ENCODE measurements around the gene SLFNL1. TPM values are rescaled to one million over a fixed set of nuclear protein-coding genes. Genes with fewer than 3 reads are reported as not detected.
A peak's percentile ranks its signal among the peaks of the same experiment; 100 is the strongest.

The SLFNL1 gene
- total RNA-seq, 4 donors from 2014 or later = 0.44 to 1.7 (median 0.92) TPM

GRCh38 chr1:41028034-41028642 is 6.6 kb upstream of the SLFNL1 start:
- H3K27ac ChIP-seq = no peak overlapping the region
- intact Hi-C loops (cut with DNase I) = no loop called here
- H3K4me3 ChIP-seq (replicated peaks in 1 of 3) = no peak overlapping the region
- WGBS, 2 donors = 98 to 99% methylated on average over 9 to 10 of the region's 10 CpGs
- TF ChIP-seq POLR2A (IDR thresholded peaks at IDR 0.05) (no peak), CTCF (IDR thresholded peaks at IDR 0.05) (no peak)
- H3K36me3 ChIP-seq = peaks cover 17 to 25% of the 10 kb centered on the region in 2 donors
- no peak for DNase-seq
- no peaks in the 10 kb centered on the region for H3K27me3 ChIP-seq
- no peaks in the 10 kb centered on the region for H3K4me1 ChIP-seq
- no peaks in the 10 kb centered on the region for H3K9me3 ChIP-seq

GRCh38 chr1:41025979-41026819 is 4.7 kb upstream of the SLFNL1 start:
- intact Hi-C loops (cut with DNase I) = no loop called here

GRCh38 chr1:41024953-41025352 is 3.4 kb upstream of the SLFNL1 start:
- Histone ChIP-seq H3K36me3 (peaks cover 10 to 17% of the 10 kb centered on the region in 2 donors), H3K9me3 (no peaks in the 10 kb centered on the region), H3K27me3 (no peaks in the 10 kb centered on the region), H3K4me1 (peaks cover 10 to 19% of the 10 kb centered on the region in 2 donors), H3K27ac (no peak overlapping the region), H3K4me3 (replicated peaks in 1 of 3) (no peak overlapping the region)
- intact Hi-C loops (cut with DNase I) = no loop called here
- TF ChIP-seq POLR2A (IDR thresholded peaks at IDR 0.05) (no peak), CTCF (IDR thresholded peaks at IDR 0.05) (no peak)
- DNase-seq = no peak
- WGBS, 2 donors = 71% methylated on average over 2 of the region's 2 CpGs

More at GRCh38 chr1:41025979-41026819, 4.7 kb upstream of the SLFNL1 start:
- Histone ChIP-seq H3K27me3 (no peaks in the 10 kb centered on the region), H3K4me3 (replicated peaks in 1 of 3) (no peak overlapping the region), H3K9me3 (no peaks in the 10 kb centered on the region), H3K36me3 (peaks cover 10 to 21% of the 10 kb centered on the region in 2 donors), H3K4me1 (peaks cover 0 to 7% of the 10 kb centered on the region in 2 donors), H3K27ac (no peak overlapping the region)
- 97% methylated on average over 4 of the region's 4 CpGs for WGBS, 2 donors
- DNase-seq = no peak
- TF ChIP-seq POLR2A (IDR thresholded peaks at IDR 0.05) = no peak
- TF ChIP-seq CTCF (IDR thresholded peaks at IDR 0.05) = no peak

- H3K36me3 ChIP-seq = peaks cover 10 to 13% of the 10 kb centered on the region in 2 donors
- WGBS, 2 donors = 94 to 99% methylated on average over 5 of the region's 5 CpGs
- no peaks in the 10 kb centered on the region for H3K9me3 ChIP-seq
- no peaks in the 10 kb centered on the region for H3K27me3 ChIP-seq
- intact Hi-C loops (cut with DNase I) = no loop called here
- H3K4me3 ChIP-seq (replicated peaks in 1 of 3) = no peak overlapping the region
- TF ChIP-seq CTCF (IDR thresholded peaks at IDR 0.05) = peak in 2 of 6 experiments; percentile 10 to 18
- TF ChIP-seq POLR2A (IDR thresholded peaks at IDR 0.05) = no peak
- no peak overlapping the region for H3K27ac ChIP-seq
- peaks cover 10 to 24% of the 10 kb centered on the region in 2 donors for H3K4me1 ChIP-seq
- DNase-seq = no peak
Measured at GRCh38 chr1:41023279-41023990, 1.9 kb upstream of the SLFNL1 start.
